Uterus (tissue), 2 donors: ENCODE measurements around the gene PRR35.

Experiments
- POLR2A ChIP-seq, 2 donors: fragments of 450-650 bp; IDR thresholded peaks; one replicate each; pipeline ENCODE4 v1.6.1; 2016; ENCODE audit warnings: antibody characterized with exemption in 2 of 2, mild to moderate bottlenecking in 1 of 2, moderate library complexity in 1 of 2
- TF ChIP-seq, protein P1 (sequence below), 4 experiments: fragments of 200-600 bp in 2 of 4; fragments of 450-650 bp in 2 of 4; sonication (generic) in 2 of 4; IDR thresholded peaks; one replicate each; pipeline ENCODE4 v1.5.1; 2016 to 2019; ENCODE audit warnings: antibody characterized with exemption in 4 of 4, mild to moderate bottlenecking in 2 of 4, moderate library complexity in 1 of 4

DNA sequence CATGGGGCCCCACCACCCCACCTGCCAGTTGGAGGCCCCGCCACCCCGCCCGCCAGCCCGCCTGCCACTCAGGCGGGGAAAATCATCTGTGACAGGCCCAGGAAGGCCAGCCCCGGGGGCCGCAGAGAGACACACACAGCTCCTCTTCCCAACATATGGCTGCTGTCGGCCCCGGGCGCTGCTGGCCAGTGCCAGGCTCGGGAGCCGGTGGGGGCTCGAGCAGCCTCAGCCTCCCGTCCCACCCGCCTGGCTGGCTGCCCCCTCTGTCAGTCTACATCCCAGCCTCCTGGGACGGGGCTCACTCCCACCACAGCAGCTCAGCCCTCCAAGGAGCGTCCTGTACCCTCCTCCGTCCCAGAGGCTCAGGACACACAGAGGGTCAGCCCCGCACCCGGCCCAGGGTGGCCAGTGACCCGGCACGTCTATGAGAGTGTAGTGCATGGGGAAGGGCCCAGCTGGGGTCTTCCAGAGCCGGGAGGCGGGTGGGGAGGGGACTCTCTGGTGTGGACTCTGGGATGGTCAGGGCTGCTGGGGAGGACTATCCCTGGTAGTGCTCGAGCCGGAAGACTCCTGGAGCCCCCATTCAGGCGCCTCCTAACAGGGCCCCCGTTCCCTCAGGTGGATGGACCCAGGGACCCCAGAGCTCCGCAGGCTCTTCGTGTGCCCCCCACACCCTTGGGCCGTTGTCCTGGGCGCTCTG is 3.6 kb upstream of the PRR35 start:
- TF ChIP-seq POLR2A (IDR thresholded peaks at IDR 0.05) = no peak
- TF ChIP-seq, protein P1, sequence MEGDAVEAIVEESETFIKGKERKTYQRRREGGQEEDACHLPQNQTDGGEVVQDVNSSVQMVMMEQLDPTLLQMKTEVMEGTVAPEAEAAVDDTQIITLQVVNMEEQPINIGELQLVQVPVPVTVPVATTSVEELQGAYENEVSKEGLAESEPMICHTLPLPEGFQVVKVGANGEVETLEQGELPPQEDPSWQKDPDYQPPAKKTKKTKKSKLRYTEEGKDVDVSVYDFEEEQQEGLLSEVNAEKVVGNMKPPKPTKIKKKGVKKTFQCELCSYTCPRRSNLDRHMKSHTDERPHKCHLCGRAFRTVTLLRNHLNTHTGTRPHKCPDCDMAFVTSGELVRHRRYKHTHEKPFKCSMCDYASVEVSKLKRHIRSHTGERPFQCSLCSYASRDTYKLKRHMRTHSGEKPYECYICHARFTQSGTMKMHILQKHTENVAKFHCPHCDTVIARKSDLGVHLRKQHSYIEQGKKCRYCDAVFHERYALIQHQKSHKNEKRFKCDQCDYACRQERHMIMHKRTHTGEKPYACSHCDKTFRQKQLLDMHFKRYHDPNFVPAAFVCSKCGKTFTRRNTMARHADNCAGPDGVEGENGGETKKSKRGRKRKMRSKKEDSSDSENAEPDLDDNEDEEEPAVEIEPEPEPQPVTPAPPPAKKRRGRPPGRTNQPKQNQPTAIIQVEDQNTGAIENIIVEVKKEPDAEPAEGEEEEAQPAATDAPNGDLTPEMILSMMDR (IDR thresholded peaks at IDR 0.05) = no peak
